Skin of body (tissue), 2 donors: ENCODE data around the gene NPHP4. TPM values are rescaled to one million over a fixed set of nuclear protein-coding genes. Genes with fewer than 3 reads are reported as not detected.

Source experiments
- DNase-seq: peaks from one replicate; lab custom pipeline; 2025; lab: John Stamatoyannopoulos, UW
- total RNA-seq: library from RNA; depleted of rRNA; stranded (reverse); fragments of >200 nt; gene quantifications from one replicate; pipeline ENCODE4 v1.2.3, GENCODE V29; 2014

Gene NPHP4
- total RNA-seq, 1 donor from 2014 or later = 9.0 TPM

- no peak for DNase-seq
Observed at GRCh38 chr1:5913876-5914275, 78.3 kb downstream of the NPHP4 start.

- DNase-seq = no peak
Observed at GRCh38 chr1:5913078-5913845, 79.0 kb downstream of the NPHP4 start.

GRCh38 chr1:5911871-5912271 is 80.4 kb downstream of the NPHP4 start:
- no peak for DNase-seq

- DNase-seq = no peak
Observed at GRCh38 chr1:5911157-5911556, 81.1 kb downstream of the NPHP4 start.

GRCh38 chr1:5910666-5911065 is 81.6 kb downstream of the NPHP4 start:
- no peak for DNase-seq

- DNase-seq = no peak
Observed at GRCh38 chr1:5910276-5910620, 82.0 kb downstream of the NPHP4 start.

GRCh38 chr1:5909576-5910275 is 82.5 kb downstream of the NPHP4 start:
- no peak for DNase-seq

- DNase-seq = no peak
Observed at GRCh38 chr1:5908461-5909375, 83.5 kb downstream of the NPHP4 start.

GRCh38 chr1:5907966-5908365 is 84.3 kb downstream of the NPHP4 start:
- no peak for DNase-seq

GRCh38 chr1:5907386-5907785 is 84.8 kb downstream of the NPHP4 start:
- no peak for DNase-seq

- no peak for DNase-seq
Observed at GRCh38 chr1:5906966-5907365, 85.3 kb downstream of the NPHP4 start.

- DNase-seq = no peak
Observed at GRCh38 chr1:5906116-5906515, 86.1 kb downstream of the NPHP4 start.

- no peak for DNase-seq
Observed at GRCh38 chr1:5905436-5905835, 86.8 kb downstream of the NPHP4 start.

- DNase-seq = no peak
Observed at GRCh38 chr1:5904551-5904950, 87.7 kb downstream of the NPHP4 start.

GRCh38 chr1:5903680-5904079 is 88.5 kb downstream of the NPHP4 start:
- DNase-seq = no peak

- DNase-seq = no peak
Observed at GRCh38 chr1:5903031-5903430, 89.2 kb downstream of the NPHP4 start.

GRCh38 chr1:5901841-5902240 is 90.4 kb downstream of the NPHP4 start:
- DNase-seq = no peak

- DNase-seq = no peak
Observed at GRCh38 chr1:5901150-5901549, 91.1 kb downstream of the NPHP4 start.

GRCh38 chr1:5898266-5898665 is 94.0 kb downstream of the NPHP4 start:
- no peak for DNase-seq

- no peak for DNase-seq
Observed at GRCh38 chr1:5896706-5897660, 95.2 kb downstream of the NPHP4 start.
